NCI-H2171 treated with DMSO at 0.1 percent for 48 hours (cell line): ENCODE data around the gene AGTRAP.

Source experiments
- DNase-seq: peaks from one replicate; lab custom pipeline; 2025; lab: John Stamatoyannopoulos, UW

The AGTRAP gene

DNA sequence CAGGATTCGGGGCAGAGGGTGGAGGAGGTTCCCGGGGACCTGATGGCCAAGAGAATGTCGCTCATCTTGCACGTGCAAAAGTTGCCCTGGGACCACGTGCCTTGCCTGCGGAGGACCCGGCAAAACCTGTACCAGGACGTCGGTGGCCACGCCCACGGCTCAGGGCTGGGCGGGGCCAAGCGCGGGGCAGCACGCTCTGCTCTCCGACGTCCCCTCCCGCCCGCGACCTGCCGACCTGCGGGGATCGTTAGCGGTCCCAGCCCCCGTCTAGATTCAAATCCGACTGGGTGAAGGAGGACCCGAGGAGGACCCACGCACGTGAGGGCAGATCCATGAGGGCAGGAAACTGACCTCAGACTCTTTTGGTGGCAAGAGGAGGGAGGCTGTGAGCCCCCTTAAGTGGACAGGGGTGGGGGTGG, 26.1 kb downstream of the AGTRAP start, which contains the start of gene C1orf167:
Gene C1orf167 (plus strand): TSS at position 206 of the 419 bp plus-strand sequence. CDS start 2,208 bp downstream, outside the sequence.
- no peak for DNase-seq

- DNase-seq, result no peak
Measured at GRCh38 chr1:11764115-11764514, 28.2 kb downstream of the AGTRAP start.

DNA sequence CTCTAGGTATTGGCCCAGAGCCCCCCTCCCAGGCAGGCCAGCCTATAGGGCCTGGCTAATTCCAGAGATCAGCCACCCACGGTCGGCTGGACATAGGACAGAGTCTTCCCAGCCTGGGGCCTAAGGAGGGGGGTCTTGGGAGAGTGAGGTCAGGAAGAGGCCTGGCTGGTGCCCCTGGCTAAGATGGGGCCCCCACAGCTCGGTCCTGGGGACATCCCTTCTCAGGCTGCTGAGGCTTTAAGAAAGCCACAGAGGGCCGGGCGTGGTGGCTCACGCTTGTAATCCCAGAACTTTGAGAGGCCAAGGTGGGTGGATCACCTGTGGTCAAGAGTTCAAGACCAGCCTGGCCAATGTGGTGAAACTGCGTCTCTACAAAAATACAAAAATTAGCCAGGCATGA, 28.6 kb downstream of the AGTRAP start:
- DNase-seq, result no peak

- DNase-seq, result no peak
Measured at GRCh38 chr1:11765661-11766428, 29.9 kb downstream of the AGTRAP start.

DNA sequence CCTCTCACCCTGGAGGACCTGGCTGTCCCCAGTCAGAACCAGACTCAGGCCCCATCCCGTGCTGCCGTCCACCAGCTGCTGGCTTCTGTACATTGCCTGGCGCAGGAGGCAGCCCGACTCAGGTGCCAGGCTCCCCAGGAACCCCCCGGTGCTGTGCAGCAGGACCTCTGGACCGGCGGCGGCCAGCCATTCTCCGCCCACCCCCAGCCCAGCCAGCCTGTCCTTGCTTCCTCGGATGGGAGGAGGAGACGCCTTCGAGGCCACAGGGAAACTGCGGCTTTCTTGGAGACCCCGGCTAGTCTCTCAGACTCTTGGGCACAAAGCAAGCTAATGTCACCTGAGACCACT, 30.5 kb downstream of the AGTRAP start:
- DNase-seq, result no peak

DNA sequence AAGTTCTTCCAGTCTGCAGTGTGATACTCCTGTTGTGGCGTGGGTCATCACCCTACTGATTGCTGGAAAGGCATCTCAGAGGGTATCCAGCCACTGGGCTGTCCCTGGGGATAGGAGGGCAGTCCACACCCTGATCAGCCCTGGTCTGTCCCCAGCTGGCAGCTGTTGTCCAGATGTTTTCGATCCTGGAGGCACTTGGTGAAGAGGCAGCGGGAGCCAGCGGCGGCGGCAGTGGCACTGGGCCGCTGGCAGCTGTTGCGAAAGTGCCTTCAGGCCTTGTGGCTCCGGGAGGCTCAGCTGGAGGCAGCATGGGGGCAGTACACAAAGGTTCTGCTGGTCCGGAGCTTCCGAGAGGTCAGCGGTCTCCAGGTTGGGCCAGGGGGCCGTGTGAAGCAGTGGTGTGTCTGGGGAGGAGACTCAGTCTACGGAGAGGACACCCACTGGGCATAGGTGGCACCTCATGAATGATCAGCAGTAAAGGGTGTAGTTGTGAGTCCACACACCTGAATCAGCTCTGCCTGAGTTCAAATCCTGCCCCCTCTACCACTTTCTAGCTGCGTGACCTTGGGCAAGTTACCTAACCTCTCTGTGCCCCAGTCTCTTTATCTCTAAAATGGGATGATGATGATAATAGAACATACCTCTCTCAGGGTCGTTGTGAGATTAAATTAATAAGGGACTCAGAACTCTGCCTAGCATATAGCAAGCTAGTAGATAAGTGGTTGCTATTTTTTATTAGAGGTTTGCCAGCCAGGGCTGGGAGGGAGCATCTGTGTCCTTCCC, 32.2 kb downstream of the AGTRAP start:
- no peak for DNase-seq

DNA sequence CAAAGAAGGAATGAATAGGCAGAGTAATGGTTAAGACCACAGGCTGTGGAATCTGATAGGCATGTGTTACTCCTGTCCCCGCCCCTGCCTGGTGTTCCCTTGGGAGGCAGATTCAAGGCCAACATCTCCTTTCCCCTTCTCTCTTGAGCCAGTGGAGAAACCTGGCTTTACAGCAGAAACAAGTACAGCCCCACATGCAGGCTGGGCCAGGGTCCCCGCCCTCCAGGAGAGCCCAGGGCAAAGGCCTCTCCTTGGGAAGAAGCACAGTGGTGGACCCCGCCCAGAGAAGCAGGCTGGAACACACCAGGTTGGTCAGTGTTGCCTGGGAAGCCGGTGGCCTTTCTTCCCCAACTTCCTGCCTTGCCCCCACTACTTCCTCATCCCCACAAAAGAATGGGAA, 32.9 kb downstream of the AGTRAP start:
- peak; percentile 40 for DNase-seq

- DNase-seq, result no peak
Measured at GRCh38 chr1:11769274-11769673, 33.3 kb downstream of the AGTRAP start.

- no peak for DNase-seq
Measured at GRCh38 chr1:11770011-11770410, 34.1 kb downstream of the AGTRAP start.

GRCh38 chr1:11771481-11772043, 35.6 kb downstream of the AGTRAP start:
- DNase-seq, result no peak

DNA sequence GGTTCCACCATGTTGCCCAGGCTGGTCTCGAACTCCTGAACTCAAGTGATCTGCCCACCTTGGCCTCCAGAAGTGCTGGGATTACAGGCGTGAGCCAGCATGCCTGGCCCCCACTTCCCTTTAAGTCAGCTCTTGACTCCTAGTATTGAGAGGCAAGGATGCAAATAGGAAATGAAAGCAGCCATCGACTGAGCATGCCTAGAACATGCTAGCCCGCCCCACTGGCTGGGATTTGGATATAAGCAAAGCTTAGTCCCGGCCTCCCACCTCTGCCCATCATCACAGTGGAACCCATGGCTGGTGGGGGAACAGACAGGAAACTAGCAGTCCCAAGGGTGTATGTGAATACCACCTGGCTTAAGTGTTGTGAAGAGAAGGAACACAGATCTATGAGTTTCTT, 36.5 kb downstream of the AGTRAP start:
- no peak for DNase-seq

GRCh38 chr1:11774753-11775152, 38.8 kb downstream of the AGTRAP start:
- no peak for DNase-seq

- no peak for DNase-seq
Measured at GRCh38 chr1:11777658-11778322, 41.9 kb downstream of the AGTRAP start.

GRCh38 chr1:11778336-11778735, 42.4 kb downstream of the AGTRAP start:
- no peak for DNase-seq

- no peak for DNase-seq
Measured at GRCh38 chr1:11778844-11779623, 43.1 kb downstream of the AGTRAP start.

- no peak for DNase-seq
Measured at GRCh38 chr1:11779715-11780379, 43.9 kb downstream of the AGTRAP start.

DNA sequence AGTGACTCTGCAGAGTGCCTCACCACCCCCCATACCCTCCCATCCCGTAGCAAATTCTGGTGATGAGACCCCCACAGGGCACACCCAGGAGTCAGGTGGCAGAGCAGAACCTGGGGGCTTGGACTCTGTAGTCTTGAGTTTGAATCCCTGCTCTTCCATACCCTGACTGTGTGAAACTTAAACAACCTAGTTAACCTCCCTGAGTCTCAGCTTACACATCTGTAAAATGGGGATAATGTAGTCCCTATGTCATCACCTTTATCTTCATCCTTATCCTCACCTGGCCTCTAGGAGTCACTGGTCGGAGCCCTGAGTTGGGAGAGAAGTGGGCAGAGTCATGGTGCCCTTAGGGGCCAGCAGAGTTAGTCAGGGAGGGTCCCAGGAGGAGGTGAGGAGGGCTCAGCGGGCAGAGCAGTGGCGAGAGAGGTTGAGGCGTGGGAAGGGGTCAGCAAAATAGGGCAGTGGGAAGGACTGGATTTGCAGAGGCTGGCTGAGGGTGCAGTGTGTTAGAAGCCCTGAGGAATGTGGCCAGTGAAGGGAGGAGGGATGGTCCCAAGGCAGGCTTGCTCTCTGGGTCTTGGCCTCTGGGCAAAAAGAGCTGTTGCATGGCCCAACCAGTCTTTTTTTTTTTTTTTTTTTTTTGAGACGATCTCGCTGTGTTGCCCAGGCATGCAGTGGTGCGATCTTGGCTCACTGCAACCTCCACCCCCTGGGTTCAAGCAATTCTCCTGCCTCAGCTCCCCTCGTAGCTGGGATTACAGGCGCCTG, 44.6 kb downstream of the AGTRAP start:
- no peak for DNase-seq

DNA sequence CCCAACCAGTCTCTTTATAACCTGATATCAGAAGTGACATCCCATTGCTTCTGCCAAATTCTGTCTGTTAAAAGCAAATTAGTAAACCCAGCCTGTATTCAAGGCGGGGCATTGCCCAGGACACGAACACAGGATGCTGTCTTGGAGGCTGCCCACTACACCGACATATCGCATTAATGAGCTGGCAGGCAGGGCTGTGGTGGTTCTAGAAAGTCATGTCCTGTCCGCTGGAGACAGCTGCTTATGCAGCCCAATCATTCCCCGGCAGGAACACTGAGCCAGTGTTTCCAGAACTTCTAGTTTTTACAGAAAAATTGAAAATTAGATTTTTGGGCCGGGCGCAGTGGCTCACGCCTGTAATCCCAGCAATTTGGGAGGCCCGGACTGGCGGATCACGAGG, 45.4 kb downstream of the AGTRAP start:
- no peak for DNase-seq

GRCh38 chr1:11782127-11782708, 46.3 kb downstream of the AGTRAP start:
- DNase-seq, result no peak

DNA sequence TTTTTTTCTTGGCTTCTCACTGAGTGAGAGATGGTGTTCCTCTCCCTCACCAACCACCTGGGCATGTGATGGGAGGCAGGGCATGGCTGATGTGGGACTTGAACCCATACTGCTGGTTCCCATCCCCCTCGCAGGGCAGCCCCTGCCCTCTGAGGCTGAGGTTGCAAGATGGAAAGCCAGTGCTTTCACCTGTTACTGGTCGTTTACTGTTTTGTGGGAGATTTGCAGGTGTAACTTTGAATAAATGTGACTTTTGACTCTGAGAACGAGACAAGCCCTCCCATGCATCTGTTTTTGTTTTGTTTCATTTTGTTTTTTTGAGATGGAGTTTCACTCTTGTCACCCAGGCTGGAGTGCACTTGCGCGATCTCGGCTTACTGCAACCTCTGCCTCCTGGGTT, 47.6 kb downstream of the AGTRAP start:
- DNase-seq, result no peak
